GM21717 (cell line): ENCODE measurements around the gene VIL1.

Experiments
- ATAC-seq: cut with Tn5 transposase; IDR thresholded peaks from one replicate; pipeline ENCODE4 v1.9.1; 2021; ENCODE audit warnings: mild to moderate bottlenecking, moderate library complexity; ENCODE audit not compliant: unreplicated experiment

VIL1 gene

DNA sequence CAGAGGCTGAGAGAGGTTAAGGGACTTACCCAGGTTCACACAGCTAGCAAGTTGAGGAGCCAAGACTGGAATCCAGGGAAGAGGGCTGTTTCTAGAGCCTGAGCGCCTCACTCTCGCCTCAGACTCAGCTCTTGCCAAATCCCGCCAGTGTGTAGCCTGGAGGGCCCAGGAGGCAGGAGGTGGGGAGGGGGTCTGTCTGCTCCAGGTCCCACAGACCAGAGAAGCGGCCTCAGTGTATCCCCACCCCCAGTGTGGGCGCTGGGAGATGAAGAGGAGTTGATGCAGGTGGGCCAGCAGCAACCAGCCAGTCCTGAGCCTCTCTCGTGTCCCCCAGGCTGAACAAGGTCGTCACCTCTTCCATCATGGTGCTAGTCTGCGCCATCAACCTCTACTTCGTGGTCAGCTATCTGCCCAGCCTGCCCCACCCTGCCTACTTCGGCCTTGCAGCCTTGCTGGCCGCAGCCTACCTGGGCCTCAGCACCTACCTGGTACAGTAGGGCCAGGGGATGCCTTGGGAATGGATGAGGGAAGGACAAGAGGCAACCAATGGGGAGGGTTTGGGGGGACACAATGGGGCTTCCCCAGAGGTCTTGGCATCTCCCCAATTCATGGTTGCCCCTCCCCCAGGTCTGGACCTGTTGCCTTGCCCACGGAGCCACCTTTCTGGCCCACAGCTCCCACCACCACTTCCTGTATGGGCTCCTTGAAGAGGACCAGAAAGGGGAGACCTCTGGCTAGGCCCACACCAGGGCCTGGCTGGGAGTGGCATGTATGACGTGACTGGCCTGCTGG is 24.4 kb upstream of the VIL1 start:
- no peak for ATAC-seq

DNA sequence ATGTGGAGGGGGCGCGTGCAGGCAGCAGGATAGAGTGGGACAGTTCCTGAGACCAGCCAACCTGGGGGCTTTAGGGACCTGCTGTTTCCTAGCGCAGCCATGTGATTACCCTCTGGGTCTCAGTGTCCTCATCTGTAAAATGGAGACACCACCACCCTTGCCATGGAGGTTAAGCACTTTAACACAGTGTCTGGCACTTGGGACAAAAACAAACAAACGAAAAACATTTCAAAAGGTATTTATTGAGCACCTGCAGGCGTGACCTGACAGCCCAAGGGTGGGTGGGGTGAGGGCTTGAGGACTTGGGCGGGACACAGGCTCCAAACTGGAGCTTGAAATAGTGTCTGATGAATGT is 23.9 kb upstream of the VIL1 start:
- no peak for ATAC-seq

GRCh38 chr2:218395456-218395825 is 23.5 kb upstream of the VIL1 start:
- ATAC-seq: no peak

DNA sequence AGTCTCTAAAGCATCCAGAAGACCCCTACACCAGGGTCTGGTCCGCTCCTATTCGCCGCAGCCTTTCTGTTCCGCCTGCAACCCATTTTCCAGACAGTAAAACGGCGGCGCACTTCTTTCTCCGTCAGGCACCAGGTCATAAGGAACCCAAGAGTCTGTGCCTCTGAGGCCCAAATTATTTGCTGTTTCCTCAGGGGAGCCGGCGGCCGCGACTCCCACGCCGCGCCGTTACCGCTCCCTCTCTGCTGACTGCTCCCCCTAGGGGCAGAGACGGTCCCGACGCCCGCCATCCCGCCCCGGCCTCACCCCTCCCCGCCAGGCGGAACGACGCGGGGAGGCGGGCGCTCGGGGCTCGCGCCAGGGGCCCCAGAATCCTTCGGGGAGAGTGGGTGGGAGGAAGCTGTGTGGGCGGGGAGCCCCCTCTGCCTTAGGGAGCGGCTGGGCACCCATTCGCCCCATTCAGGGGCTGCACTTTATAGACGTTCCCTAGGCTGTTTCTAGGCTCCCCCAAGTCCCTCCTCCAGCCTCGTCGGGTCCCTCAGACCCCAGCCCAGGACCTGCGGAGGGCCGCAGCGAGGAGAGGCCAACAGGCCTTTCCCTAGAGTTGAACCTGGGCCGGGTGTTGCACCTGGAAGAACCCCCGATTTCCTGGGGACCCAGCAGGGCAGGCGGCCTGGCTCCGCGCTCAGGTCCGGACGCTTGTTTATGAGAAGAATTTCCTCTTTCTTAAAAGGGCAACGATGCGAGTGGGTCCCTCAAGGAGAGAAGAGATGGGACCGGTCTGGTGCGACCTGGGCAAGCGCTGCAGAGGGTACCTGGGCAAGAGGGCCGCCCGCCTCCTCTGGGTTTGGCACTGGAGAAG is 22.9 kb upstream of the VIL1 start:
- peak; percentile 38 for ATAC-seq

GRCh38 chr2:218396688-218397462 is 22.0 kb upstream of the VIL1 start:
- no peak for ATAC-seq

DNA sequence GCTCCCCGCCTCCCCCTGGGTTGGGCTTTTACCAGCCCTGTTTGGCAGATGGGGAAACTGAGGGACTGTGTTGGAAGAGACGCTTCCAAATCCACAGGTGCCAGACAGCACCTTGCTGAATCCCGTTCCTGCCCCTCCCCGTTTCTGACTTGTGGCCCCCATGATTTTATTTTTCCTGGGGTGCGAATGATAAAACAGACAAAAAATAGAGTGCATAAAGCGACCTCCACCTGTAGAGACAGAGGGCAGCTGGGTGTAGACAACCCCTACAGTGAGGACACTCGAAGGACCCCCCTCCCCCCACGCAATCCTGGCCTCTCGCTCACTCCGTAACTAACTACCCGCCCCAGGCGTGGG is 21.5 kb upstream of the VIL1 start:
- no peak for ATAC-seq

DNA sequence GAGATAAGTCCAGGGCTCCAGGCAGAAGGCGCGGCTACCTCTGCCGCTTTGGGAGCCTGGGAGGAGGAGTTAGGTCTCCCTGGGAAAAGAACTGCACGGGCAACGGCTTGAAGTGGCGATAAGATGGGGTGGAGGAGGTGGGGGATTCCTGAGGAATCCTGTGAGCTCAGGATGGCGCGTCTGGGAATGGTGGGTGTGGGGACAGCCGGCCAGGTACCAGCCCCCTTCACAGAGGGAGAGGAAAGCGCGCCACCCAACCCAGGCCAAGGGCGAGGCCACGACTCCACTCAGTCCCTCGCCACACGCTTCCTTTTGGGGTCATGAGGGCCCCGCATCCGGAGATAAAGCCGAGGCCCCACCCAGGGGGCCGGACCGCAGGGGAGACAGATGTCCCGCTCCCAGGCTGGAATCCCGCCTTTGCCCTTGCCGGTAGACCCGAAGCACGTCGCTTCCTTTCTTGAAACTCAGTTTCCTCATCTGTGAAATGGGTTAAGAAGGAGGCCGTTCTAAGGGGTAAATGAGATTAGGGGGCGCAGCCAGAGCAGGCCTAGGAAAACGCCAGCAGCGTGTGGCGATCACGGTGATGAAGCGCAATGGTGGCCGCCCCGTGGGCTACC is 21.0 kb upstream of the VIL1 start:
- ATAC-seq: peak; percentile 23

GRCh38 chr2:218398437-218399390 is 20.2 kb upstream of the VIL1 start:
- ATAC-seq: peak; percentile 1

DNA sequence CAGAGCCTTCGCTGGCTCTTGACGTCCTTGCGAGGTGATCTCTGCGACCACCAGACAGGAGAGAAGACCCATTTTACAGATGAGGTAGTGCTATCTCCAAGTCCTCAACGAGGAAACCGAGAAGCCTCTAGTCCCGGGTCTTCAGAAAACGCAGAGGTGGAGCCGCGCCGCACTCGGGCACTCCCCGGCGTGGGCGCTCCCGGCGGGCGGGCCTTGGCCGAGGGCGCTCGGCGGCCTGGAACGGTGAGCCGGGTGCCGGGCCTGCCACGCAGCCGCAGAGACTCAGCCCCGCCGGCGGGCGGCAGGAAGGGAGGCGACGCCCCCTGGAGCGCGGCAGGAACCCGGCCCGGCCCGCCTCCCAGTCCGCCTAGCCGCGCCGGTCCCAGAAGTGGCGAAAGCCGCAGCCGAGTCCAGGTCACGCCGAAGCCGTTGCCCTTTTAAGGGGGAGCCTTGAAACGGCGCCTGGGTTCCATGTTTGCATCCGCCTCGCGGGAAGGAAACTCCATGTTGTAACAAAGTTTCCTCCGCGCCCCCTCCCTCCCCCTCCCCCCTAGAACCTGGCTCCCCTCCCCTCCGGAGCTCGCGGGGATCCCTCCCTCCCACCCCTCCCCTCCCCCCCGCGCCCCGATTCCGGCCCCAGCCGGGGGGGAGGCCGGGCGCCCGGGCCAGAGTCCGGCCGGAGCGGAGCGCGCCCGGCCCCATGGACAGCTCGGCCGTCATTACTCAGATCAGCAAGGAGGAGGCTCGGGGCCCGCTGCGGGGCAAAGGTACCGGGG is 19.3 kb upstream of the VIL1 start, which contains the start of gene CTDSP1:
TSS of gene CTDSP1 (plus strand) at position 478 of the 776 bp plus-strand sequence. CDS start at position 701, 223 bp downstream.
- ATAC-seq: peak; percentile 24

DNA sequence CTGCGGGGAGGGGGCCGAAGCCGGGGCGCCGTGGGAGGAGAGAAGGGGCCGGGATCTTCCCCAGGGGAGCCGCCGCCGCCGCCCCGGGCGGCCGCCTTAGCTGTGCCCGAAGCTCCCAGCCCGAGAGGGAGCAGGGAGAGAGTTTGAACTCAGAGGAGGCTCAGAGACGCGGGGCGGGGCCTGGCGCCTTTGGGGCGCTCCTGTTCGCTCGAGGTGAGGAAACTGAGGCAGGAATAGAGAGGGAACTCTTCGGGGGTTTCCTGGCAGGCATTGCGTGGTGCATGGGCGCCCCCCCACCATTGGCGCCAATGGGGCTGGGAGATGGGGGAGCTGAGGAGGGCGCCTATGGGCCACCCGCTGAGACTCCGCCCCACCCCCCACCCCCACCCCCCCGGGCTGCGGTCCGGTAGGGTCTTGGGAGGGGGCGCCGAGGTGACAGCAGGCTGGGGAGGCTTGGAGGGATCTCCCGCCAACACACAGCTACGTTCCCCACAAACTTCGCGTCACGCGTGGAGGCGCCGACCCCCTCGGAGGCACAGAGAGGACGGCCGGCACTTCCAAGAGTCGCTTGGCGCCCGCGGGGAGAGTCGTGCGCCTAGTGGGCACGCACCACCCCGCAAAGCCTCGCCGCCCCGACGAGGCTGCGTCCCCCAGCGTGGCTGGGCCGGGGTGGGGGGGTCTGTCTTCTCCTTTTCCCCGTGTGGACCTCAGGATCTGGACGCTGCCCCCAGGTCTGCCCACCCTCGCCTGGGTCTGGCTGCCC is 18.6 kb upstream of the VIL1 start:
- no peak for ATAC-seq

DNA sequence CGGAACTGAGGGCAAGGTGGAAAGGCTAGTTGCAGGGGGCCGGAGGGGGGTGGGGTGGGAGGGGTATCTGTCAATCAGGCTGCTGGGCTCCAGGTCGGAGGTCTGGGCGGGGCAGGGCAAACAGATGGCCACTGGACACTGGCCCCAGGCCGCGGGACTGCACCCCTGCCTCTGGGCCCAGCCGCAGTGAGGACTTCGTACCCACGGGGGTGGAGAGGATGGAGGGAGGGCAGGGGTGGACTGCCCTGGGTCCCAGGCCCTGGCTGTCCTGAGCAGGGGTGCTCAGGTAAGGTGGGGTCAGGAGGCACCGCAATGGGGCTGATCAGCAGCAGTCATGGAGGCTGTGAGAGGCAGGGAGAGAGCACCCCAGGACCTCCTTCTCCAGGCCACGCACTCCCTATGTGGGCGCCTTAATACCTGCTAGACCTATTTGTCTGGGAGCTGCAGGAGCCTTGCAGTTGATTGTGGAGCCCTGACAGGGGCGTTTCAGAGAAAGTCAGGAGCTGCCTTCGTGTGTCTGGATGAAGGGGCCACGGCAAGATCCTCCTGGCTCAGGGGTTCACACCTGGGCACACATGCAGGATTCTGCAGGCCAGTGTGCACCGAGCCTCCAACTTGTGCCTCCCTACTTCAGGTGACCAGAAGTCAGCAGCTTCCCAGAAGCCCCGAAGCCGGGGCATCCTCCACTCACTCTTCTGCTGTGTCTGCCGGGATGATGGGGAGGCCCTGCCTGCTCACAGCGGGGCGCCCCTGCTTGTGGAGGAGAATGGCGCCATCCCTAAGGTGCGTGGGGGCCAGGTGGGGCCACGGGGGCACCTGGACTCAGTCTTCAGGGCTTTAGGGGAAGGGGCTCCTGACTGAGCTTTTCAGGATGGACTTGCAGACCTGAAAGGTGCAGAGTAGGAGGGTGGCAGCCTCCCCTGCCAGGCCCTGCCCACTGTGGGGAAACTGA is 17.7 kb upstream of the VIL1 start:
- no peak for ATAC-seq

- ATAC-seq: no peak
These were observed 17.0 kb upstream of the VIL1 start for GRCh38 chr2:218401890-218402289.

DNA sequence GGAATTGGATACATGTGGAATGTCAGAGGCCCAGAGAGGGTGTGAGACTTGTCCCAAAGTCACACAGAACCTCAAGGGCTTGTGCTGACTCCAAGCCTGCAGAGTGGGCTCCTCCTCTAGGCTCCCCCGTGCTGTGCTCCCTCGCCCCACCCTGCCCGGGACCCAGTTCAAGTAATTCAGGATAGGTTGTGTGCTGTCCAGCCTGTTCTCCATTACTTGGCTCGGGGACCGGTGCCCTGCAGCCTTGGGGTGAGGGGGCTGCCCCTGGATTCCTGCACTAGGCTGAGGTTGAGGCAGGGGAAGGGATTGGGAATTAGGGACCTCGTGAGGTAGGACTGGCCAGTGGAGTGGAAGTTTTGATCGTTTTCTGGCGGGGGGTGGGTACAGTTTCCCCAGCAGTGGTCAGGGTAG is 16.4 kb upstream of the VIL1 start:
- ATAC-seq: no peak

DNA sequence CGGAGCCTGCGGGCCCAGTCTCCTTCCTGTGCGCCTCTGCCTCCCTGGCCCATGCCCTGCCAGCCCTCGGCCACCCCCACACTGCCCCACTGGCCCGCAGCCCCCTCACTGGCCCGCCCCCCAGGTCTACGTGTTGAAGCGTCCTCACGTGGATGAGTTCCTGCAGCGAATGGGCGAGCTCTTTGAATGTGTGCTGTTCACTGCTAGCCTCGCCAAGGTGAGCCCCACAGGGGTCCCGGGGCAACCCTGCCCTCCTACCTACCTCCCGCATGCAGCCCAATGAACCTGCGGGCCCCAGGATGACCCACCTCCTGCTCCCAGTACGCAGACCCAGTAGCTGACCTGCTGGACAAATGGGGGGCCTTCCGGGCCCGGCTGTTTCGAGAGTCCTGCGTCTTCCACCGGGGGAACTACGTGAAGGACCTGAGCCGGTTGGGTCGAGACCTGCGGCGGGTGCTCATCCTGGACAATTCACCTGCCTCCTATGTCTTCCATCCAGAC is 16.0 kb upstream of the VIL1 start:
- ATAC-seq: no peak

DNA sequence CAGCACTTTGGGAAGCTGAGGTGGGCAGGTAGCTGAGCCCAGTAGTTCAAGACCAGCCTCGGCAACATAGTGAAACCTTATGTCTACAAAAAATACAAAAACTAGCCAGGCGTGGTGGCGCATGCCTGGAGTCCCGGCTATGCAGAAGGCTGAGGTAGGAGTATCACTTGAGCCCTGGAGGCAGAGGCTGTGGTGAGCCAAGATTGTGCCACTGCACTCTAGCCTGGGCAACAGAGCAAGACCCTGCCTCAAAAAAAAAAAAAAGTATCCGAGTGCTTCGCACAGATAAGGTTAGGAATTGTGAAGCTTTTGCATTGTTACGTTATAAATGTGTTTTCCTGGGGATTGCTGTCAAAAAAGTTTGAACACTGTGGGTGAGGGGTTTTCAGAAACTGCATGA is 15.1 kb upstream of the VIL1 start:
- no peak for ATAC-seq

GRCh38 chr2:218404351-218405085 is 14.4 kb upstream of the VIL1 start:
- no peak for ATAC-seq
